CD4-positive, alpha-beta T cell treated with Interleukin-4 for 1 hour (primary cell): ENCODE measurements around the gene VIPR2.
"Not testable (repeated sequence)": the region's sequence is repeated elsewhere in the genome, so short reads cannot be mapped to it uniquely, and the experiment has no call there.

Source experiments
- DNase-seq, 2 donors: peaks; one replicate each; pipeline ENCODE4 v3.0.0-alpha.2; 2020 to 2022

Gene VIPR2

DNA sequence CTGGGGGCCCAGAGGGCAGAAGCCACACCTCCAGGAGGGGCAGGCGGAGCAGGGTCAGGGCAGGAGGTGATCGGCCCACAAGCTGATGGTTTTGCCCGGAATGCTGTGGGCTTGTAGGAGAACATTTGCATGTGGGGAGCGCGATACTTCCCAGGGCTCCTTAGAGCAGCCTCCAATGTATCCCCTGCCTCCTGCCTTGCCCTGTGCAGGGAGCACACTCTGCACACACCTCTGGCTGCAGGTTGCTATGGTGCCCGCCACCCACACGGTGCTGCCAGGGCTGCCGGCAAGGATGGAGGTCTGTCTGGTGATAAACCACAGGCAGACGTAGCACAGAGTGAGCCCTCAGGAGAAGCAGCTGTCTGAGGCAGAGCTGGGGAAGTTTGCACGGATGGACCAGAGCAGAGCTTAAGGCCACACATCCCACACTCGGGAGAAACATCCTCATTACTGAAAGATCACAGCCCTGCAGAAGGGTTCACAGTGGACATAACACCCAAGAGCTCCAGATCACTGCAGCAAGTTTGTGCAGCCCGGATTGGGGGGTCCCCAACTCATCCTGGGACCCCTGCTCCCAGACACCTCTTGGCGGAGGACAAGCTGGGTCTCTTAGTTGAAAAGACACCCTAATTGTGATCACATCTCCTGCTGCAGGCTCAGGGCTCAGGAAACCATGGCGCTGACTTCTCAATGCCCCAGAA is 41.8 kb downstream of the VIPR2 start:
- DNase-seq: no peak

DNA sequence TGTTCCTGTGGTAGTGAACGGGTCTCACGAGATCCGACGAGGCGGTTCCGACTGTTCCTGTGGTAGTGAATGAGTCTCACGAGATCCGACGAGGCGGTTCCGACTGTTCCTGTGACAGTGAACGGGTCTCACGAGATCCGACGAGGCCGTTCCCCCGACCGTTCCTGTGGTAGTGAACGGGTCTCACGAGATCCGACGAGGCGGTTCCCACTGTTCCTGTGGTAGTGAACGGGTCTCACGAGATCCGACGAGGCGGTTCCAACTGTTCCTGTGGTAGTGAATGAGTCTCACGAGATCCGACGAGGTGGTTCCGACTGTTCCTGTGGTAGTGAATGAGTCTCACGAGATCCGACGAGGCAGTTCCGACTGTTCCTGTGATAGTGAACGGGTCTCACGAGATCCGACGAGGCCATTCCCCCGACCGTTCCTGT is 43.0 kb downstream of the VIPR2 start:
- not testable (repeated sequence) for DNase-seq

DNA sequence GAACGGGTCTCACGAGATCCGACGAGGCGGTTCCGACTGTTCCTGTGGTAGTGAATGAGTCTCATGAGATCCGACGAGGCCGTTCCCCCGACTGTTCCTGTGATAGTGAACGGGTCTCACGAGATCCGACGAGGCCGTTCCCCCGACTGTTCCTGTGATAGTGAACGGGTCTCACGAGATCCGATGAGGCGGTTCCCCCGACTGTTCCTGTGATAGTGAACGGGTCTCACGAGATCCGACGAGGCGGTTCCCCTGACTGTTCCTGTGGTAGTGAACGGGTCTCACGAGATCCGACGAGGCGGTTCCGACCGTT is 43.6 kb downstream of the VIPR2 start:
- DNase-seq: not testable (repeated sequence)

DNA sequence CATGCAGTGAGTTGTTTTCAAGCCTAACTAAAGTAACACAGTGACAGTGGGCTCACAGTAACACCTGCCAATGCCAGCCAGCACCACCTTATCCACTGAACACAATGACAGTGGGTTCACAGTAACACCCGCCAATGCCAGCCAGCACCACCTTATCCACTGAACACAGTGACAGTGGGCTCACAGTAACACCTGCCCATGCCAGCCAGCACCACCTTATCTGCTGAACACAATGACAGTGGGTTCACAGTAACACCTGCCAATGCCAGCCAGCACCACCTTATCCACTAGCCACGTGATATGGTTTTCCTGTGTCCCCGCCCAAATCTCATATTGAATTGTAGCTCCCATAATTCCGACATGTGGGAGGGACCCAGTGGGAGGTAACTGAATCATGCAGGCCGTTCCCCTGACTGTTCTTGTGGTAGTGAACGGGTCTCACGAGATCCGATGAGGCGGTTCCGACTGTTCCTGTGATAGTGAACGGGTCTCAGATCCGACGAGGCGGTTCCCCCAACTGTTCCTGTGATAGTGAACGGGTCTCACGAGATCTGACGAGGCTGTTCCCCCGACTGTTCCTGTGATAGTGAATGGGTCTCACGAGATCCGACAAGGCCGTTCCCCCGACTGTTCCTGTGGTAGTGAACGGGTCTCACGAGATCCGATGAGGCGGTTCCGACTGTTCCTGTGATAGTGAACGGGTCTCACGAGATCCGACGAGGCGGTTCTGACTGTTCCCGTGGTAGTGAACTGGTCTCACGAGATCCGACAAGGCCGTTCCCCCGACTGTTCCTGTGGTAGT is 44.2 kb downstream of the VIPR2 start:
- DNase-seq: not testable (repeated sequence)

DNA sequence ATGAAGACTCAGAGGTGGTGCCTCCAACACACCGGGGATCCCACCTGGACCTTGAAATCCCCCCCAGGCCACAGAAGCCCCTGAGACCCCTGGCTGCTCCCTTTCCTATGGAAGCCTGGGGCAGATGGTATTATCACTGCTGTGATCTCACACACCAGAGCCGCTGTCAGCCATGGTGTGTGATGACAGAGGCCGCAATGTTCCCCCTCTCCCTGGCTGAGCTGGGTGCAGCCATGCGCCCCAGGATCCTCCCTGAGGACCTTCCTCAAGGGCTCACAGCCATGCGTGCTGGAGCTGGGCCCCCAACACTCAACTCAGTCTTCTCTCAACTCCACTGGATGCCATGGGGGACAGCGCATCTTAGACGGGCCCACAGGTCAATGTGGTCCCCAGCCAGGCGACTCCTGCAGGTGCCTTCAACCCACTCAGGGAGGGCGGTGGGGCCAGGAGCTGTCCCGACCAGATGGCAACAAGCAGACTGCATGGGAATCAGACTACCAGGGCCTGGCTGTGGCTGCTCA is 44.9 kb downstream of the VIPR2 start:
- DNase-seq: no peak

DNA sequence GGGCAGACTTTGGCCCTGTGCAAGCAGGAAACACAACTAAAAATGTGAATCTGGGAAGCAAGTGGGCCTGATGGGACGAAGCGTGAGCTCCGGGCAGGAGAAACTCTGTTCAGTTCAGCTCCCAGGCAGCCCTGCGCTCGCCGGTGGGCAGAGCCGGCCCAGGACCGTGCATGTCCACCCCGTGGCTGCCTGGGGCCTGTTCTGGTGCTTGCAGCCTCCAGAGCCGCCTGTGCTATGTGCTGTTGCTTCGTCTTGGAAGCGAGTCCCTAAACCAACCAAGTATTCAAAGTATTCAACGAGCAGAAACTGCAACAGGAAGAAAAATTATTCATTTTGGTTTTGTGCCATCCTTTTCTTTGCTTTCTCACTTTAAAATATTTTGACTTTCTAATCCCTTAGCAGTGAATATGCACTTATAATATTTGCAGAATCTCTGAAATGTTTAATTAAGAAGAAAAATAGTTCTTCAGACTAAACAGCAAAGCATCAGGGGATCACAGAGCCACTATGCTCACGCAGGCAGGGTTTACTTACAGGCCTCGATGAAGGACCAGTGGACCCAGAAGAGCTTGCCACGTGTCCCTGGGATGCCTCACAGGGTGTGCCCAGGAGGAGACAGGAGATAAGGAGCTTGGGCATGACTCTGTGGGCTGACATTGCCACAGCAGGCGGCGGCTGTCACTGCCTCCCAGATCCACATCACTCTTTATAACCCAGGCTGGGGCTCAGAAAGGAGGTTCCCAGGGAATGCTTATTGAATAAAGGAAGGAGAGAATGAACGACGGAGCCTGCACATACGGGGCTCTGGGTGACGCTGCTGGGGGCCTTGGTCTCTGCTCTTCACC is 45.6 kb downstream of the VIPR2 start:
- DNase-seq: no peak

DNA sequence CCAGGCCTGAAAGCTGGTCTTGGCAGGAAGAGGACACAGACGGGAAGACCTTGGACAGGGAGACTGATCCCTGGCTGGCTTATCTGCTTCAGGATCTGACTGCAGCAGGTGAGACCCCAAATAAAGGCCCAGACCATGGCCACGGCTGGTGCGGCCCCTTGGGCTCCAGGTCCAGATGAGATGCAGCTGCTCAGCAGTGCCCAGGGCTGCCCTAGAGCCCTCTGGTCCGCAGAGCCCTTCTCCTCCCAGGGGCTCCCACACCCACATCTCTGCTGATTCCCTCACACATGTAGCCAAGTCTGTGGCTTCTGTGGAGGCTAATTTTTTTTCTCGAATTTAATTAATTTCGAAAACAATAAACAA is 46.3 kb downstream of the VIPR2 start:
- DNase-seq: no peak

DNA sequence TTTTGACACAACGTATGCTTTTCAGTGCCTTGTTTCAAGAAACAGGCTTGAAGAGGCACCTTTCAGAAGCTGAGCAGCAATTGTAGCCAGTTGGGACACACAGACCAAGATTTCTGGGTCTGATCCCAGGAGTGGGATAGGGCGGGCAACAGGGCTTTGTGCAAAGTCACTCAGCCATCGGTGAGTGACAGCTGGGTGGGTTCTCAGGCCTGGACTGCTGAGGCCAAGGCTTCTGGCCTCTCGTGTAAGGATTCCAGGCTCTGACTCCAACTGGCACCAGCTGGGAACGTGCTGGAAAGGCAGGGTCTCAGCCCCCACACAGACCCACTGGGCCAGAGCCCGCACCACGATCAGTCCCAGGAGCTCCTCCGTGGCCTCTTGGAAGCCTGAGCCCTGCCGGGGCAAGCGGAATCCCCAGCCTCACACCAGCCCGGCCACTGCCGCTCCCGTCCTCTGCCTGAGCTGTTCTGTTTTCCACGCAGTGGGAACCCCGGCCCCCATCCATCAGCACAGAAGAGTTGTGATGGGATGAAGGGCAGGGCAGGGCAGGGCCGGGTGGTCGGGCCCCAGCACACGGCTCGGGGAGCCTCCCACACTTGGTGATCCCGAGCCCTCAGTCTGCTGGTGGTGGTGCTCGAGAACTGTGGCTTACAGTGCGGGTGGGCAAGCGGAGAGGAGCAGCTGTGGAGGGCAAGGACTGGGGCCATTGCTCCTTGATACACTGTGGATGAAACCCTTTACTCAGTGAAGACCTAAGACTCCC is 46.8 kb downstream of the VIPR2 start:
- no peak for DNase-seq

DNA sequence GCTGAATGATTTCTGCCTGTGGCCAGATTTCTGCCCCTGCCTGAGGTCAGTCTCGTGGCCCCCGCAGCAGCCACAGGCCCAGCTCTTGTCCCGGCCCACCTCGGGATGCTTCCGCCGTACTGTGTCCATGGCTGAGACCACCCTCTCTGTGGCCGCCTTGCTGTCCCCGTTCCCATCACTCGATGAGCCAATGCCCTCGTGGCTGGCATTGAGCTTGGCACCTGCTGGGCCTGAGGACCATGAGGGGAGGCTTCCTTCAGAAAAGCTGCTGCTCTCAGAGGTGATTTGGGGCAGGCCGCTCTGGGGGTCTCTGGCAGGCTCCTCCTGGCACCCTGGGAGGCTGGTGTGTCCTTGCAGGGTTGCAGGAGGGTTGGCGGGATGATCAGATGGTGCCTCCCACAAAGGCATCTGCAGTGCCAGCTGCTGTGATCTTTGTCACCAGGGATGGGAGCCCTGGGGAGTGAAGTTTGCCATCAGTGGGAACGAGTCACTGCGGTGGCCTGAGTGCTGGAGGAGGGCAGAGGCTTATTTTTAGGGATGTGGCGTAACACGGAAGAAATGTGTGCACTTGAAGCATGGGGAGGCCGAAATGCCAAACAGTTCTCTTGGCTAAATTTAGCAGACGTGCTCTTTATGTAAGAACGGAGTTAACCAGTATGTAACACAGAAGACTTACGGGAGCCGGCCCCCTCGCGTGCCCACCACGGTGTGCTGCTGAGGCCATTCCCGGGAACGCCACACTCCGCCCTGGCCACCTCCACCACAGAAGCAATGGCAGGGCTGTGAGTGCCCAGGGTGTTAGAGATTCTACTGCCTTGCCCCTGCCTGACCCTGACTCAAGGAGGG is 47.7 kb downstream of the VIPR2 start:
- DNase-seq: no peak

DNA sequence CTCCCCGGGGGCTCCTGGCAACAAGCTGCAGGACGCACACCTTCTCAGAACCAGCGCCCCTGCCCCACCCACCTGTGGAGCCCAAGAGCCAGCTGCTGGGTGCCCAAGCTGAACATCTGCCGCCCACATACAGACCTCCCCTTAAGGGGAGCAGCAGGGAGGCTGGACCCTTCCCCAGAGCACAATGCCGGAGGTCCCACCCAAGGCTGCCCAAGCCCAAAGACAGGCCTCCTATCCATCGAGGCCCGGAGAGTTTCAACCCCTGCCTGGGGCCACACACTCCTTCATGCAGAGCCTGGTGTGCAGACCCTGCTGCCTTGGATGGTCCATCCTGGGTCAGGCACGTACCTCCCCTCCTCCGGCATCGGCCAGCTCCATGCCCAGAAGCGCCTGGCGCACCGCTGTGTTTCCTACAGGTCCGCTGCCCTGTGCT is 48.7 kb downstream of the VIPR2 start:
- no peak for DNase-seq

DNA sequence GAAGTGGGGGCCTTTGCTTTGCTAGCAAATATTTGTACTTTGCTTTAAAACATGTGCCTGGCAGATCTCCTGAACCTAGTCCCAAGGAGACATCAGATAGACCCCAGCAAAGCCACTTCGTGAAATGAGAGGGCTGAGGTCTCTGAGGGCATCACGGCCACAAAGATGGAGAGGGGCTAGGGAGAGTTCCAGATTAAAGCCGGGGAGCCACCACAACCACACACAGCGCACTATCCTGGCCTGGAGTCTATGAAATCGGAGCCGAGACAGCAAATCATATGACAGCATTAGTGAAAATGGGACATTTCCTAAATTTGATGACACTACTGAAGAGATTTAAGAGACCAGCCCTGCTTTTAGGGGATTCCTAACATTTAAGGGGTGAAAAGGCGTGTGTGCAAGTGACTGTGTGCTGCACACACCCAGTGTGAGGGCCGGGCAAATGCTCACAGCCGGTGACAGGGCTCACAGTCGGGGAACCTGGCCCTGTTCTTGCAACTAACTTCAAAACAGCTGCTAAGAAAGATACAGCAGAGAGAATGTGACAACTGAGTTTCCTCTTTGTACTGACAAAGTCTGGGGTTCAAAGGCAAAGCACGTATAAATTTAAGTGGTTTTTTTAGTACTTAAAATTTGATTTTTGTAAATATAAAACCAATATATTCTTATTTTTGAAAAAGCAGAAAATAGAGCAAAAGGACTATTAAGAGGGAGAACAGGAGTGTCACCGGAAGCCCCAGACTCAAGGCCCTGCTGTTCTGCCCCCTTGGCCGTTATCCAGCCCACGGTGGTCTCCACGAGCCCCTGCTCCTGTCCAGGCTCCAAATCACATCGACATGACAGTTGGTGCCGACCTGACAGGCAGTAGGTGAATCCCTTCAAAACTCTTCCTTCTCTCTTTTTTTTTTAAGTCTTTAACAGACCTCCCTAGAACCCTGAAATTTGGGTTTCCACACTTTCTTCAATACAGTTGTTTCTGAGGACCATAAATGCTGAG is 49.5 kb downstream of the VIPR2 start:
- no peak for DNase-seq

DNA sequence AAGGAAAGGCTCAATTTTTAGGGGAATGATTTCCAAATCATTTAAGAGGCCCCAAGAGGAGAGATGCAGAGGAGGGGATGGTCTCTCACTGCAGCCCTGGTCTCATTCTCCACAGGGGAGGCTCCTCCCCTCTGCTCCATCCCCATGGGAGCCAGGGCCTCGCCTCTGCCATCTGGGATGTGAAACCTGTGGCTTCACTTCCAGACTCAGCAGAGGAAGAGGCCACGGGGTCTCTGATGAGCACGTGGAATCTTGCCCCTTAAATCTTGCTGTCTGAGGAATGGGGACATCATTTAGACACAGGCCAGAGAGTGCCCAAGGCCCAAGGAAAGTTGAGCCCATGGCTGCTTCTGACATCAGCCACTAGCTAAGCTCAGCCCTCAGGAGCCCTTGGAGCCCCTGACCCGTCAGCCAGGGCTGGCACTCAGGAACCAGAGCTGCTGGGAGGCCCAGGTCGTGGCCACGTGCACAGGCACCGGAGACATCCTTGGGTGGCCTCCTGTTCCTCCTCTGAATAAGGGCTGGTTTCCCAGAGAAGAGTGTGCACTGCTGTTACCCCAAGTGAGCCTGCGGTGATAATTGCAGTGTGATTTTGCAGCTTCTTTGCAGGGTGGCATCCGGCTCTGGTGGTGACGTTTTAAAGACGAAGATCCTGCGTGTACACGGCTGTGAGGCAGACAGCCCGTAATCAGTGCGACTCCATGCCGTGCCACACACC is 50.5 kb downstream of the VIPR2 start:
- DNase-seq: no peak

DNA sequence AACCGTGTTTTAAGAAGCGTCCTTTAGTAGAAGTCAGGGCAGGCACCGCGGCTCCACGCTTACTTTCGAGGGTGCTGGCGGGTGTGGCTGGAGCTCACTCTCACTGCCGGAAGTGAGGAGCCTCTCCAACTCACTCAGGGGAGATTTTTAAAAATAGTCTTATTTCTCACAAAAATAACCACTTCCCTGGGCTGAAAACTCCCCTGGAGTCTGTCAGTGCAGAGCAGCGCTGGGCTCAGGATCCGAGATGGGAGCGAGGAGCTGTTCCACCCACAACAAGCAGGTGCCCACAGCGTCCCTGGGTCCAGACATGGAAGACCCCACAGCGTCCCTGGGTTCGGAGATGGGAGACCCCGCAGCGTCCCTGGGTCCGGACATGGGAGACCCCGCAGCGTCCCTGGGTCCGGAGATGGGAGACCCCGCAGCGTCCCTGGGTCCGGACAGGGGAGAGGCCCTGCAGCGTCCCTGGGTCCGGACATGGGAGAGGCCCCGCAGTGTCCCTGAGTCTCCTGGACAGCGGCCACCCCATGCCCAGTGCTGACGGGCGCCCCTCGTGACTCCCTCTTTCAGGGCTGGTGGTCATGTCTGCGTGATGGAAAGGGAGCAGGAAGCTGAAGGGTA is 51.2 kb downstream of the VIPR2 start:
- DNase-seq: no peak

DNA sequence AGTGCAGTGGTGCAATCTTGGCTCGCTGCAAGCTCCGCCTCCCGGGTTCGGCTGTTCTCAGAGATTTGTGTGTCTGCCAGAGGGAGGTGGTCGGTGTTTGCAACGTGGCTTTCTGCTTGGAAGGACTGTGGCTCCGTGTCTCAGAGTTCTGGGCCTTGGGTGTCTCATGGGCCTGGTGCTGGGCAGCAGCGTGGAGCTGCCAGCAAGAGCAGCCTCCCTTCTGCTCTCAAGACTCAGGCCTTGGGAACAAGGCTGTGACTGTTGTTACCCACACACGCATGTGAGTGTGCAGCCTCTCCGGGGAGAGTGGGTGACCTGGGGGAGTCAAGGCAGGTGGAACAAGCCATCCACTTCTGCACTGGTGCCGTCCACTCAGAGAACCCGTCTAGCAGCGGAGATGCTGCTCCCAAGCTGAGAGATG is 52.0 kb downstream of the VIPR2 start:
- no peak for DNase-seq

DNA sequence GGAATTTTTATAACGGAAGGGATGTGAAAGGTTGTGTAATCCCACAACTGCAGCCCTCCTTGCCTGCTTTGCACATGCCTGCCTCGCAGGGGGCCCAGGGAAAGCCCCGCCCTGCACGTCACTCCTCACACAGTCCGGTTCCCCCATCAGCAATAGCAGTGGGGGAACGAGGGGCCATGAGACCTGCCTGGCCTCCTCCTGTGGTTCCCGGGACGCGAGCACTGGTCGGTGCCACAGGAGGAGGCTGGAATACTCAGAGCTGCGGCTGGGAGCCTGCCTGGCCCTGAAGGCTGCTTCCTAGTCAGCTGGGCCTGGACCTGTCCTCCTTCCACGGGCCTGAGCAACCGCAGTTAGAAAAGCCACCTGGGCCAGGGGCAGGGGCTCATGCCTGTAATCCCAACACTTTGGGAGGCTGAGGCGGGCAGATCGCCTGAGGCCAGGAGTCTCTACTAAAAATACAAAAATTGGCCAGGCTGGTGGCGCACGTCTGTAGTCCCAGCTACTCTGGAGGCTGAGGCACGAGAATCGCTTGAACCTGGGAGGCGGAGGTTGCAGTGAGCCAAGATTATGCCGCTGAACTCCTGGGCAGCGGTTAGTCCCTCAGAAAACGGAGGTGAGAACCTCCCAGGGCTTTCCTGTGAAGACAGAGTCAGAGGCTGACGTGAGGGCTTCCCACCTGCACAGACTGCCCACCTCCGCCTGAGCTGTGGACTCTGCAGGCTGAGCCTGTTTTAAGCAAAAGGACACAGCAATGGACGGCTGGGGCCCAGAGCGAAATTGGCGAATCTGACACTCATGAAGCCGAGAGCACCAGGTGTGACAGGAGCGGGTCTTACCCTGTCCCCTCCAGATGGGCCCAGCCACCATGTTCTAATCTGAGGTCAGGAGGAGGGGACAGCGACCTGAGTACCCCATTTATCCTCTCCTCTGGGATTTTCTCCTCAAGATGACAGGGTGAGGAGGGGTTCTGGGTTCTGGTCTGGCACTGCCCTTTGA is 52.9 kb downstream of the VIPR2 start:
- no peak for DNase-seq

DNA sequence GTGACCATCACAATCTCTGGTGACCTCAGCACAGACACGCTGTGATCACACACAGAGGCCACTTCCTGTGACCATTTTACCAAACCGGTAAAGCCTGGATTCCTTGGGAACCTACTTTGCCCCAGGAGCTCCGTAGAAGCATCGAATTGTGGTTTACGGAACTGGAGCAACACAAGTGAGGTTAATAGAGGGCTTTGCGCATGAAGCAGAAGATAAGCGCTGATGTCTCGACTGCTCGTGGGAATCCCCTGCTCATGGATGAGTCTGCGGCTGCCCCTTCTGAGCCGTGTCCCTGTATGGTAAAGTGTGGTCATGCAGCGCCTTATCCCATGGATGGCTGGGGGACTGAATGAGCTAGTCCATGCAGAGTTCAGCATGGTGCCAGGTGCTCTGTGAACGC is 53.6 kb downstream of the VIPR2 start:
- DNase-seq: no peak

DNA sequence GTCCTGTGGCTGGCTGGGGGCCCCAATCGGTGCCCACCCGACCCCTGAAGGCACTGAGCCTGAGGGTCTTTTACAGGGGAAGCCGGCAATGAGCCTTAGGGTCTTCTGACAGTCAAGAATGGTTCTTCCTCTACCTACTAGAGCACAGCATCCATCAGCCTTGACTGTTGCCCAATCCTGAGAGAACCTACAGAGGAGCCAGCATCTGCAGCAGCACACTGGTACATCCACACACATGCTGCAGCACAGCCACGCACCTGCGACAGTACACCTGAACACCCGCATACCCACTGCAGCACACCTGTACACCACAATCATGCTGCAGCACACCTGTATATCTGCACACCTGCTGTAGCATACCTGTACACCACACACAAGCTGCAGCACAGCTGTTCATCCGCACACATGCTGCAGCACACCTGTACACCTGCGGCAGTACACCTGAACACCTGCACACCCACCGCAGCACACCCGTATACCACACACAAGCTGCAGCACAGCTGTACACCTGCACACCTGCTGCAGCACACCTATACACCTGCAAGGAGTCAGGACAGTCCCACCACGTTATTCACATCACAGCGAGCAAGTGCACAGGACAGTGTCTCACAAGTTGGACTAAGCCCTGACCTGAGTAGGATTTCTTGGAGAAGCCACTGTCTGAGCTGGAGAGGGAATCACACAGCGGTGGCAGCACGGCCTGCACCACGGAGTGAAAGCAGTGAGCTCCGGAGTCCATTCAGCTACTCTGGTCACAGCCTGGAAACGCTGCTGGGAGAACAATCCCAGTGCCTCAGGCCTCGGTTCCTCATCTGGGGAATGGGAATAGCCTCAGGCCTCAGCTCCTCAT is 56.4 kb downstream of the VIPR2 start:
- DNase-seq: no peak
